ENCODE results near the gene MAP1LC3B. TPM values are rescaled to one million over a fixed set of nuclear protein-coding genes. Genes with fewer than 3 reads are reported as not detected.

Gene MAP1LC3B
- total RNA-seq, 6 experiments from 2014 or later, result 81.3 to 112 (median 85.4) TPM

- H3K36me3 Mint-ChIP-seq (ENCODE audit: low read depth), result peaks cover 10% of the 10 kb centered on the region
- no peak for DNase-seq
- TF ChIP-seq CTCF (IDR thresholded peaks at IDR 0.05), result no peak
- H3K4me3 Mint-ChIP-seq, result no peak overlapping the region
- H3K27me3 Mint-ChIP-seq (ENCODE audit: insufficient read depth), result peaks cover 1% of the 10 kb centered on the region; the same call in 1 of the 2 replicates
- H3K4me1 Mint-ChIP-seq (ENCODE audit: low read depth), result peaks cover 22% of the 10 kb centered on the region
- H3K9me3 Mint-ChIP-seq, result no peaks in the 10 kb centered on the region
- H3K27ac Mint-ChIP-seq, result no peak overlapping the region; the same call in 1 of the 2 replicates
Measured at GRCh38 chr16:87350031-87350430, 42.1 kb upstream of the MAP1LC3B start.

GRCh38 chr16:87350681-87351319, 41.3 kb upstream of the MAP1LC3B start:
- Mint-ChIP-seq H3K27me3 (ENCODE audit: insufficient read depth) (peaks cover under 1% of the 10 kb centered on the region; the same call in 1 of the 2 replicates), H3K4me1 (ENCODE audit: low read depth) (peaks cover 22% of the 10 kb centered on the region), H3K36me3 (ENCODE audit: low read depth) (peaks cover 4% of the 10 kb centered on the region; the same call in 1 of the 2 replicates), H3K27ac (peak overlapping the region; percentile 90), H3K4me3 (peak overlapping the region; percentile 78), H3K9me3 (no peaks in the 10 kb centered on the region)
- peak; percentile 57 for DNase-seq
- TF ChIP-seq CTCF (IDR thresholded peaks at IDR 0.05), result no peak

GRCh38 chr16:87351320-87351698, 40.8 kb upstream of the MAP1LC3B start:
- no peak for TF ChIP-seq CTCF (IDR thresholded peaks at IDR 0.05)
- Mint-ChIP-seq H3K9me3 (no peaks in the 10 kb centered on the region), H3K27me3 (ENCODE audit: insufficient read depth) (peaks cover 1% of the 10 kb centered on the region; the same call in 1 of the 2 replicates), H3K27ac (peak overlapping the region; percentile 90), H3K4me3 (peak overlapping the region; percentile 78), H3K4me1 (ENCODE audit: low read depth) (peaks cover 22% of the 10 kb centered on the region), H3K36me3 (ENCODE audit: low read depth) (peaks cover 4% of the 10 kb centered on the region; the same call in 1 of the 2 replicates)
- no peak for DNase-seq

GRCh38 chr16:87352818-87353217, 39.3 kb upstream of the MAP1LC3B start:
- peaks cover 5% of the 10 kb centered on the region; the same call in 1 of the 2 replicates for H3K36me3 Mint-ChIP-seq (ENCODE audit: low read depth)
- H3K4me3 Mint-ChIP-seq, result no peak overlapping the region
- H3K27ac Mint-ChIP-seq, result no peak overlapping the region
- H3K4me1 Mint-ChIP-seq (ENCODE audit: low read depth), result peaks cover 22% of the 10 kb centered on the region
- TF ChIP-seq CTCF (IDR thresholded peaks at IDR 0.05), result no peak
- no peaks in the 10 kb centered on the region for H3K9me3 Mint-ChIP-seq
- H3K27me3 Mint-ChIP-seq (ENCODE audit: insufficient read depth), result peaks cover 3% of the 10 kb centered on the region; the same call in 1 of the 2 replicates
- DNase-seq, result no peak

- Mint-ChIP-seq H3K4me3 (no peak overlapping the region), H3K27ac (no peak overlapping the region), H3K36me3 (ENCODE audit: low read depth) (peaks cover 9% of the 10 kb centered on the region; the same call in 1 of the 2 replicates), H3K27me3 (ENCODE audit: insufficient read depth) (peaks cover 3% of the 10 kb centered on the region; the same call in 1 of the 2 replicates), H3K4me1 (ENCODE audit: low read depth) (peaks cover 22% of the 10 kb centered on the region), H3K9me3 (no peaks in the 10 kb centered on the region)
- DNase-seq, result no peak
- TF ChIP-seq CTCF (IDR thresholded peaks at IDR 0.05), result no peak
Measured at GRCh38 chr16:87353613-87354012, 38.5 kb upstream of the MAP1LC3B start.

Data from HFFc6 (cell line).